ENCODE data around the gene COL4A2.

Gene COL4A2

DNA sequence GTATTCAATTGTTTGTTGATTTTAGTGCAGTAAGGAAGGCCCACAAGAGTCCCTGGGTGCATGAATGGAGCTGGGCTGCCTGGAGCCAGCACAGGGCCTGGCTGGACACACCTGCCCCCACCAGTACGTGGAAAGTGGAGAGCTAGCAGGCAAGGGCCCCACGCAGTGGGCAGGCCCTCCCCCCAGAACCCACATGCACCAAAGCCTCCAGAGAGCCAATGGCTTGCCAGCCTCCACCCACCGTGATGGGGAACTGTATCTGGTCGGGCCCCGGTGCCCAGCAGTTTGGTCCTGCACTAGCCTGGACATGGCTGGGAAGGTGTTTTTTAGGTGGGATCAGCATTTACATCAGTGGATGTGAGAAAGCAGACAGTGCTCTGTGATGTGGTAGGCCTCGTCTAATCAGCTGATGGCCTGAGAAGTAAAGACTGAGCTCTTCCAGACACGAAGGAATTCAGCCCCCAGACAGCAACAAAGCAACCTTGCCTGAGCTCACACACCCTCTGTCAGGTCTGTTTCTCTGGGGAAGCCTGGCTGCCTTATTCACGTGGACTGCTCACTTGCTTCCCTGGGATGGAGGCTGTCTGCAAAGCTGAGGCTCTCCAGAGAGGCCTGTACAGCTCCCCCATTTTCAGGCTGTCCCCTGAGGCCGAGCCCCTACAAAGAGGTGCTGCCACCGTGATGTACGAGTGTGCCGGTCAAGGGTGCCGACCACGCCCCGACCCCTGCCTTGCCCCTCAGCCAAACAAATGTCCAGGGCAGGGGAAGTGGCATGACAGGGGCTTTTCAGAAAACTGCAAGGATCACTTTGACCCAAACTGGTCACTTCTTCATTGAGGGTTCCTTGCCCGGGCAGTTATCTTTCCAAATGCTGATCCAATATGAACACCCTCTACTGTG lies 226.9 kb downstream of the COL4A2 start:
- DNase-seq (ENCODE audit: low read depth), result no peak
- no peak overlapping the region for H3K4me3 ChIP-seq (ENCODE audit: low read depth, low read length)
- TF ChIP-seq, protein P1, sequence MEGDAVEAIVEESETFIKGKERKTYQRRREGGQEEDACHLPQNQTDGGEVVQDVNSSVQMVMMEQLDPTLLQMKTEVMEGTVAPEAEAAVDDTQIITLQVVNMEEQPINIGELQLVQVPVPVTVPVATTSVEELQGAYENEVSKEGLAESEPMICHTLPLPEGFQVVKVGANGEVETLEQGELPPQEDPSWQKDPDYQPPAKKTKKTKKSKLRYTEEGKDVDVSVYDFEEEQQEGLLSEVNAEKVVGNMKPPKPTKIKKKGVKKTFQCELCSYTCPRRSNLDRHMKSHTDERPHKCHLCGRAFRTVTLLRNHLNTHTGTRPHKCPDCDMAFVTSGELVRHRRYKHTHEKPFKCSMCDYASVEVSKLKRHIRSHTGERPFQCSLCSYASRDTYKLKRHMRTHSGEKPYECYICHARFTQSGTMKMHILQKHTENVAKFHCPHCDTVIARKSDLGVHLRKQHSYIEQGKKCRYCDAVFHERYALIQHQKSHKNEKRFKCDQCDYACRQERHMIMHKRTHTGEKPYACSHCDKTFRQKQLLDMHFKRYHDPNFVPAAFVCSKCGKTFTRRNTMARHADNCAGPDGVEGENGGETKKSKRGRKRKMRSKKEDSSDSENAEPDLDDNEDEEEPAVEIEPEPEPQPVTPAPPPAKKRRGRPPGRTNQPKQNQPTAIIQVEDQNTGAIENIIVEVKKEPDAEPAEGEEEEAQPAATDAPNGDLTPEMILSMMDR (IDR thresholded peaks at IDR 0.05; ENCODE audit: low read depth, low read length, missing control alignments), result no peak

DNA sequence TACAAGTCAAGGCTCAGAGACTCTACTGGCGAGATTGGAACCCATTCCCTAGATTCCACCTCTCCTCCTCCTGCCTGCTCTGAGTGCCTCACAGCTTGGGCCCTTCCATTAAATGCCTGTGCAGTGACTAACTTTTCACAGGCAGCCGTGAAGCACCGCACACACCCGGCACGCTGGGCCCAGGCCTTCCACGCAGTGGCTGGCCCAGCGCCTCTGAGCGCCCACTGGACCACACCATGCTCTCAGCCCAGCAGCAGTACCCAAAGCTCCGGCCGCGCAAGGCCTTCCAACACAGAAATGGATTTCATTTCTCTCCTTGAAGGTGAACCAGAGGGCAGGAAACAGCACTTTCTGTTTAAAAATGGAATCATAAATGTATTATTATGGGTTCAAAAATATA lies 228.4 kb downstream of the COL4A2 start:
- TF ChIP-seq, protein P1 (IDR thresholded peaks at IDR 0.05; ENCODE audit: low read depth, low read length, missing control alignments), result no peak
- no peak overlapping the region for H3K4me3 ChIP-seq (ENCODE audit: low read depth, low read length)
- no peak for DNase-seq (ENCODE audit: low read depth)

DNA sequence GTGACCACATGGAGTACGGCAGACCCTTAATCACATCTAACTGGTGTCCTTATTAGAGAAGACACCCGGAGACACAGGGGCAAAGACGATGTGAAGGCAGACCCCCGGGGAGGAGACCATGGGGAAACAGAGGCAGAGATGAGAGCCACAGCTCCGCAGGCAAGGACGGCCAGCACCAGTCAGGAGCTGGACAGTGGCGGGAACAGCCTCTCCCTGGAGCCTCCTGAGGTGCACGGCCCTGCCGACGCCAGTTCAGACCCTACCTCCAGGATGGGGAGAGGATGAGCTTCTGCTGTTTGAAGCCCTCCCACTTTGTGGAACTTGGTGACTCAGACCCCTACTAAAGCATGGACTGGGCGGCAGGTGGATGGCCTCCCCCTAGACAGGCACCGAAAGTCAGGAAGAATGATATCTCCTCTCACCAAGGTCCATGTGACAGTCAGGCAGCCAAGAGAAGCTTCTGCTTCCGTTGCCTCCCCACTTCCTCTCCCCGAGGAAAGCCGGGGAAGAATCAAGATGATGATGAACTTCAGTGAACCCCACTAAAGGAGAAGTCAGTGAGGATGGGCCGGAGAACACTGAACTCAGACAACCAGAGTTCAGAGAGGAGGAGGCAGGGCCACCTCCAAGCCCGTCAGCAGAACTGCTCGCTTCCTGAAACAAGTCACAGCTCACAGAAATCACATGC lies 229.1 kb downstream of the COL4A2 start:
- TF ChIP-seq, protein P1 (IDR thresholded peaks at IDR 0.05; ENCODE audit: low read depth, low read length, missing control alignments), result no peak
- DNase-seq (ENCODE audit: low read depth), result no peak
- no peak overlapping the region for H3K4me3 ChIP-seq (ENCODE audit: low read depth, low read length)

DNA sequence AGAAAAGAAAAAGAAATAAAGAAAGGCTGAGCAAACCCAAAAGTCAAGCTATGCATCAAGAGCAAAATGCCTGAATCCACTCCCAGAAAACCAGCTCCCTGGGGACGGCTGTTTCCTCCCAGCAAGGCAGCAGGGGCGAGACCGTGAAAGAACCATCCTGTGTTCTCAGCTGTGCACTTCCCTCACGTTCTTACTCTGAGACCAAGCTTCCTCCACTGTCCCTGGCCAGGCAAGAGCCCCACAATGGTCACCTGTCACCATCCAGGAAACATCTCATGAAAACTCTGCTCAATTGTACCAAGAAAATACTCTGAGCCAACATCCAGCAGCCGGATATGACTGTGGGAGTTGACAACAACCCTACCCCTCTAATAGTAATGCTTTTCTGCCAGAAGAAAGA lies 231.5 kb downstream of the COL4A2 start:
- H3K4me3 ChIP-seq (ENCODE audit: low read depth, low read length), result no peak overlapping the region
- TF ChIP-seq, protein P1 (IDR thresholded peaks at IDR 0.05; ENCODE audit: low read depth, low read length, missing control alignments), result no peak
- no peak for DNase-seq (ENCODE audit: low read depth)

DNA sequence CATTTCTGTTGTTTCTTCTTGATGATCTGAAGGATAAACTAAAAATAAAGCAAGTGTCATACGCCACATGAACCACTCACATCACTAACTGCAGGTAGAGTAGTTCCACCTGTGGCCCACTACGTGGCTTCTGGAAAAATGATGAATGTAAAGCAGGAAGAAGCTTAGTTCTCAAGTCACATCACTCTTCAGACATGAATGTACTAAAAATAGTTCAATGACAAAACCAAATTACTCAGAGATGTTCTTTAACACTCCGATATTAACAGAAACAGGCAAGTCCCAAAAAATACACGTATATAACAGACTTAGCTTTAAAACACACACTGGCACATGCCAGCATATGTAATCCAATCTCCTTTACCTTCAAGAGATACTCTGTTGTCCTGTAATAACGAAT lies 232.8 kb downstream of the COL4A2 start:
- TF ChIP-seq, protein P1 (IDR thresholded peaks at IDR 0.05; ENCODE audit: low read depth, low read length, missing control alignments), result no peak
- no peak overlapping the region for H3K4me3 ChIP-seq (ENCODE audit: low read depth, low read length)
- no peak for DNase-seq (ENCODE audit: low read depth)

DNA sequence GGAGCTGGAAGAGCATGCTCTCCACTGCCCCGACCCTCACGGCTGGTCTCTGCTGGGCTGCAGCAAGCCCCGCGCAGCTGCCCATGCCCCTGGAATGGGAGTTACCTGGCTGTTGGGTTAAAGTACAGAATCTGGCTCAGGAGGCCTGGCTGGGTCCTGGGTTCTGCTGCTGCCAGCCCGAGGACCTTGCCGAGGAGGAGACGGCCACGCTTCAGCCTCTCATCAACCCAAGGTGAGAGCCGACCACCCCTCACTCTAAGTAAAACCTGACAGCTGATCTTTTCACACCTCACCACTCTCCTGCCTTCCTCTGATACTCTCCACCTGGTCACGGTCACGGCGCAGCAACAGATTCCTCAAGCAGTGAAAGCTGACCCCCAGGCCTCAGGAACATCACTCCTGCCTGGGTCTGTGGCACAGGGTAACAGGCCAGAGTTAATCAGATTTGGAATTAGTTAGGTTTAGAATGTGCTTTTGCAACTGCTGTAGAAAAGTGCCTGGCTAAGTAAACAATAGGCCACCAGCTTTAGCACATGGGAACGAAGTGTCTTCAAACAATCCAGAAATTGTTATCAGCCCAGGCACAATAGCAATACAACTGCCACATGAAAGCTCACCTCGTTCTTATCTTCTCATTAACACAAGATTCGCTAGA lies 233.9 kb downstream of the COL4A2 start:
- TF ChIP-seq, protein P1 (IDR thresholded peaks at IDR 0.05; ENCODE audit: low read depth, low read length, missing control alignments), result no peak

More for the DNA sequence above, 233.9 kb downstream of the COL4A2 start:
- DNase-seq (ENCODE audit: low read depth), result no peak
- no peak overlapping the region for H3K4me3 ChIP-seq (ENCODE audit: low read depth, low read length)
